Measurements from ENCODE around the gene IFT52. TPM values are rescaled to one million over a fixed set of nuclear protein-coding genes. Genes with fewer than 3 reads are reported as not detected.

The IFT52 gene
- total RNA-seq, 1 donor: 35.8 TPM

GRCh38 chr20:43669332-43669731 is 78.6 kb downstream of the IFT52 start:
- DNase-seq (ENCODE audit: low read depth): peak; percentile 19

DNA sequence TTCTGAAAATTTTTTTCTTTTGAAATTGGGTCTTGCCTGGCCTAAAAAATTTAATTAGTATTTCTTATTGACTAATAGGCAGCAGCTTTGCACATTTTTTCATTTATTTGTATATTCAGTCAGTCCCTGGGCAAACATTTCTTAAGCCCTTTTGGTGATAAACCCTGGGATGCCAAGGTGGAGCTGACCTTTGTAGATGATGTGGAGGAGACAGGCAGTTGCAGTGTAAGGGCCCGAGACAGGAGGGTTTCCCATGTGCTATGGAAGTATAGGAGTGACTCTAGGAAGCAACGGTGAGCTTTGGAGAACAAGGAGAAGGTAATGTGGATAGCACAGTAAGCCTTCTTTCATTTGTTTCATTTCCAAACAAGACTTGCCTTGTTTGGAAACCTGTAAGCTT is 79.7 kb downstream of the IFT52 start:
- no peak overlapping the region for H3K4me3 ChIP-seq (ENCODE audit: low read depth, low read length)
- TF ChIP-seq, protein P1, sequence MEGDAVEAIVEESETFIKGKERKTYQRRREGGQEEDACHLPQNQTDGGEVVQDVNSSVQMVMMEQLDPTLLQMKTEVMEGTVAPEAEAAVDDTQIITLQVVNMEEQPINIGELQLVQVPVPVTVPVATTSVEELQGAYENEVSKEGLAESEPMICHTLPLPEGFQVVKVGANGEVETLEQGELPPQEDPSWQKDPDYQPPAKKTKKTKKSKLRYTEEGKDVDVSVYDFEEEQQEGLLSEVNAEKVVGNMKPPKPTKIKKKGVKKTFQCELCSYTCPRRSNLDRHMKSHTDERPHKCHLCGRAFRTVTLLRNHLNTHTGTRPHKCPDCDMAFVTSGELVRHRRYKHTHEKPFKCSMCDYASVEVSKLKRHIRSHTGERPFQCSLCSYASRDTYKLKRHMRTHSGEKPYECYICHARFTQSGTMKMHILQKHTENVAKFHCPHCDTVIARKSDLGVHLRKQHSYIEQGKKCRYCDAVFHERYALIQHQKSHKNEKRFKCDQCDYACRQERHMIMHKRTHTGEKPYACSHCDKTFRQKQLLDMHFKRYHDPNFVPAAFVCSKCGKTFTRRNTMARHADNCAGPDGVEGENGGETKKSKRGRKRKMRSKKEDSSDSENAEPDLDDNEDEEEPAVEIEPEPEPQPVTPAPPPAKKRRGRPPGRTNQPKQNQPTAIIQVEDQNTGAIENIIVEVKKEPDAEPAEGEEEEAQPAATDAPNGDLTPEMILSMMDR (IDR thresholded peaks at IDR 0.05; ENCODE audit: insufficient read depth, low read depth, low read length): no peak
- no peak for DNase-seq (ENCODE audit: low read depth)

More at GRCh38 chr20:43669332-43669731, 78.6 kb downstream of the IFT52 start:
- TF ChIP-seq, protein P1 (IDR thresholded peaks at IDR 0.05; ENCODE audit: insufficient read depth, low read depth, low read length): no peak
- H3K4me3 ChIP-seq (ENCODE audit: low read depth, low read length): no peak overlapping the region

DNA sequence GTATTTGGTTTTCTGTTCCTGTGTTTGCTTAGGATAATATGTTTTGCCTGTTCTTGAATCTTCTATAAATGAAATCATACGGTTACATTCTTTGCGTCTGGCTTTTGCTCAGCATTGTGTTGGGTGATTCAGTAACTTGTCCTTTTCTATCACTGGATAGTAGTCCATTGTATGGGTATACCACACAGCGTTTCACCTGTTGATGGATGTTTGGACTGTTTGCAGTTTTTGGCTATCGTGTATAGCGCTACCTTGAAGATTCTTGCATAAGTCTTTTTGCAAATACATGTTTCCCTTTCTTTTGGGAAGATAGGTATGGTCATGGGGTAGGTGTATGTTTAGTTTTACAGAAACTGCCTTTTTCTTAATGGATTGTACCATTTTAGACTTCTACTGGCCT is 85.6 kb downstream of the IFT52 start:
- no peak overlapping the region for H3K4me3 ChIP-seq (ENCODE audit: low read depth, low read length)
- DNase-seq (ENCODE audit: low read depth): no peak
- TF ChIP-seq, protein P1 (IDR thresholded peaks at IDR 0.05; ENCODE audit: insufficient read depth, low read depth, low read length): no peak

GRCh38 chr20:43680981-43681380 is 90.2 kb downstream of the IFT52 start:
- H3K4me3 ChIP-seq (ENCODE audit: low read depth, low read length): no peak overlapping the region
- DNase-seq (ENCODE audit: low read depth): no peak
- TF ChIP-seq, protein P1 (IDR thresholded peaks at IDR 0.05; ENCODE audit: insufficient read depth, low read depth, low read length): no peak

DNA sequence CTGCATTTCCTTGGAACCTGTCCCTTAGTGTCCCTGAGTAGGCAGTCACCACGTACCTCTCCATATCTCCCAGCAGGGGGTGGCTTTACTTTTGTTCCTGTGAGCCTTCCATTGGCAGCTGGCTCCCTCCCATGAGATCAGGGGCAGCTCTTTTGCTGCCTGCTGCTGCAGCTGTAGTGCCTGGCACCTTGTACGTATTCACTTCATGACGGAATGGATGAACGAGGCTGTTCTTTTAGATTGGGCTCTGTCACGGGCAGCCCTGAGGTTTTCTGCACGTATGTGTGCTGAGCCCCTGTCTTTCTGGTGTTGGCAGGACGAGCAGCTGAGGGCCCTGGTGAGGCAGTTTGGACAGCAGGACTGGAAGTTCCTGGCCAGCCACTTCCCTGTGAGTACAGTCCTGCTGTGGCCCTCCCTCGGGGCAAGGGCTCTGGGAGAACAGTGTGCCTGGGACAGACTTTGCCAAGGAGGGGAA is 90.8 kb downstream of the IFT52 start:
- DNase-seq (ENCODE audit: low read depth): no peak
- TF ChIP-seq, protein P1 (IDR thresholded peaks at IDR 0.05; ENCODE audit: insufficient read depth, low read depth, low read length): no peak
- H3K4me3 ChIP-seq (ENCODE audit: low read depth, low read length): no peak overlapping the region

- TF ChIP-seq, protein P1 (IDR thresholded peaks at IDR 0.05; ENCODE audit: insufficient read depth, low read depth, low read length): no peak
- no peak for DNase-seq (ENCODE audit: low read depth)
- no peak overlapping the region for H3K4me3 ChIP-seq (ENCODE audit: low read depth, low read length)
Measured at GRCh38 chr20:43681991-43682410, 91.3 kb downstream of the IFT52 start.

- TF ChIP-seq, protein P1 (IDR thresholded peaks at IDR 0.05; ENCODE audit: insufficient read depth, low read depth, low read length): no peak
- H3K4me3 ChIP-seq (ENCODE audit: low read depth, low read length): no peak overlapping the region
- no peak for DNase-seq (ENCODE audit: low read depth)
Measured at GRCh38 chr20:43682446-43682845, 91.7 kb downstream of the IFT52 start.
